SK-N-SH treated with all-trans-retinoic acid at 6 μM for 48 hours (cell line): ENCODE results near the gene ANKRD40CL.

Experiments used
- ATAC-seq: fragments of 200-7000 bp; cut with Tn5 transposase; 3 replicates; pipeline ENCODE4 v1.9.1; 2020; ENCODE audit warnings: mild to moderate bottlenecking, moderate library complexity
- ARNTL ChIP-seq: fragments of 450-650 bp; formaldehyde crosslinking; IDR thresholded peaks from 2 replicates; pipeline ENCODE4 v1.5.0; 2020; ENCODE audit warnings: low read depth, mild to moderate bottlenecking, moderate library complexity, borderline replicate concordance
- CSDC2 ChIP-seq: fragments of 250-450 bp; sonication (Bioruptor Pico); IDR thresholded peaks from 2 replicates; pipeline ENCODE4 v1.5.0; 2020; ENCODE audit warnings: mild to moderate bottlenecking, moderate library complexity
- ESRRG ChIP-seq: fragments of 250-450 bp; sonication (Bioruptor Pico); IDR thresholded peaks from 2 replicates; pipeline ENCODE4 v1.6.1; 2021; ENCODE audit warnings: mild to moderate bottlenecking
- ISL1 ChIP-seq: fragments of 250-450 bp; sonication (Bioruptor Pico); IDR thresholded peaks from 2 replicates; pipeline ENCODE4 v2.1.2; 2022; ENCODE audit warnings: mild to moderate bottlenecking, moderate library complexity
- PPARA ChIP-seq: fragments of 250-450 bp; sonication (Bioruptor Pico); IDR thresholded peaks from 2 replicates; pipeline ENCODE4 v1.5.0; 2020; ENCODE audit warnings: mild to moderate bottlenecking, borderline replicate concordance
- SNAI2 ChIP-seq: fragments of 250-450 bp; sonication (Bioruptor Pico); IDR thresholded peaks from 2 replicates; pipeline ENCODE4 v1.5.0; 2020; ENCODE audit warnings: mild to moderate bottlenecking, moderate library complexity
- TOX ChIP-seq: fragments of 250-450 bp; sonication (Bioruptor Pico); IDR thresholded peaks from 2 replicates; pipeline ENCODE4 v1.8.0; 2021; ENCODE audit warnings: mild to moderate bottlenecking, moderate library complexity, borderline replicate concordance
- TSHZ2 ChIP-seq: fragments of 250-450 bp; sonication (Bioruptor Pico); IDR thresholded peaks from 2 replicates; pipeline ENCODE4 v1.5.0; 2020; ENCODE audit warnings: mild to moderate bottlenecking, moderate library complexity
- ZC3H10 ChIP-seq: fragments of 250-450 bp; sonication (Bioruptor Pico); IDR thresholded peaks from 2 replicates; pipeline ENCODE4 v1.5.1; 2021; ENCODE audit warnings: mild to moderate bottlenecking, moderate library complexity
- ZFP3 ChIP-seq: fragments of 250-450 bp; sonication (Bioruptor Pico); IDR thresholded peaks from 2 replicates; pipeline ENCODE4 v1.5.0; 2020; ENCODE audit warnings: mild to moderate bottlenecking, moderate library complexity
- ZFP30 ChIP-seq: fragments of 450-650 bp; formaldehyde crosslinking; IDR thresholded peaks from 2 replicates; pipeline ENCODE4 v1.5.0; 2022; ENCODE audit warnings: mild to moderate bottlenecking, moderate library complexity
- ZNF565 ChIP-seq: fragments of 450-650 bp; formaldehyde crosslinking; conservative IDR thresholded peaks from 2 replicates; pipeline ENCODE4 v1.5.0; 2020; ENCODE audit warnings: low read depth, mild to moderate bottlenecking, moderate library complexity
- ZNF70 ChIP-seq: fragments of 450-650 bp; formaldehyde crosslinking; IDR thresholded peaks from 2 replicates; pipeline ENCODE4 v1.5.0; 2020; ENCODE audit warnings: mild to moderate bottlenecking, moderate library complexity
- ZNF8 ChIP-seq: fragments of 450-650 bp; formaldehyde crosslinking; IDR thresholded peaks from 2 replicates; pipeline ENCODE4 v1.5.0; 2020; ENCODE audit warnings: mild to moderate bottlenecking, moderate library complexity
- TF ChIP-seq, protein P1 (sequence below): fragments of 250-450 bp; sonication (Bioruptor Pico); IDR thresholded peaks from 2 replicates; pipeline ENCODE4 v1.5.1; 2020; ENCODE audit warnings: low read depth, mild to moderate bottlenecking, moderate library complexity
- TF ChIP-seq, protein P2 (sequence below): fragments of 250-450 bp; sonication (Bioruptor Pico); IDR thresholded peaks from 2 replicates; pipeline ENCODE4 v1.8.0; 2020; ENCODE audit warnings: mild to moderate bottlenecking, moderate library complexity, borderline replicate concordance
- TF ChIP-seq, protein P3 (sequence below): fragments of 250-450 bp; sonication (Bioruptor Pico); IDR thresholded peaks from 2 replicates; pipeline ENCODE4 v1.5.1; 2021; ENCODE audit warnings: mild to moderate bottlenecking, moderate library complexity

ANKRD40CL gene

DNA sequence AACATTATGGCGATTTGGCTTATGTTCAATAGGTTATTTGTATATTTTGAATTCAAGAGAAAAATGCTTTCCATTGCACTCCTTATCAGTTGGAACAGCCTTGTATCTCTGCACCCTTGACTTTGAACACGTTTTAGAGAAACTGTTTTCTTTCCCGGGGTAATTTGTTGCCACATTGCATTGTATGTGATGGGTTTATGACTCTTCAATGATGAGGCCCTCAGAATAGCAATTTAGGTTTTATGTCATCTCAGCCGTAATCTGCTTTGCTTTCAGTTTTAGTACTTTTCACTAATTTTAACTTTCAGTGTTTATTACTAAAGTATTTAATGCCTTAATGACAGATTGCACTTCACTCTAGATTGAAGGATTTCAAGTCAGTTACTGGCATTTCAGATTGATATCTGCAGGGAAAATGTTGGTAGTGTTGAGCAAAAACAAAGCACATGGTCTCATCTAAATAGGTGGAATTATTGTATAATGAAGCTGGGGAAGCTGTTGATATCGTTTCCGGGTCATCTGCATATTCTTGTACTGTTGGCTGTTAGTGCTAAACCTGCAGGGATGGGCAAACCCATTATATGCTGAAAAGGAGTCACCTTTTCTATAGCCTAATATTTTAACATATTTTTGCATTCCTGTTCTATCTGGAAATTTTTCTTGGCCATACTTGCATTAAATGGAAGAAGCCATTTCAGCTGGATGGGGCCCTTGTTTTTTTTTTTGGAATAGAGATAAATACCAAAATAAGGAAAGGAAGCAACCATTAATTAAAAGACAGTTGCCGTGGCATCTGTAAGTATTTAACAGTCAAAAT is 45.9 kb downstream of the ANKRD40CL start:
- no peak for ATAC-seq
- TF ChIP-seq, protein P1, sequence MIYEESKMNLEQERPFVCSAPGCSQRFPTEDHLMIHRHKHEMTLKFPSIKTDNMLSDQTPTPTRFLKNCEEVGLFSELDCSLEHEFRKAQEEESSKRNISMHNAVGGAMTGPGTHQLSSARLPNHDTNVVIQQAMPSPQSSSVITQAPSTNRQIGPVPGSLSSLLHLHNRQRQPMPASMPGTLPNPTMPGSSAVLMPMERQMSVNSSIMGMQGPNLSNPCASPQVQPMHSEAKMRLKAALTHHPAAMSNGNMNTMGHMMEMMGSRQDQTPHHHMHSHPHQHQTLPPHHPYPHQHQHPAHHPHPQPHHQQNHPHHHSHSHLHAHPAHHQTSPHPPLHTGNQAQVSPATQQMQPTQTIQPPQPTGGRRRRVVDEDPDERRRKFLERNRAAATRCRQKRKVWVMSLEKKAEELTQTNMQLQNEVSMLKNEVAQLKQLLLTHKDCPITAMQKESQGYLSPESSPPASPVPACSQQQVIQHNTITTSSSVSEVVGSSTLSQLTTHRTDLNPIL, result no peak
- no peak for TF ChIP-seq SNAI2 (CRISPR knock-in tag)
- TF ChIP-seq ARNTL (CRISPR knock-in tag), result no peak
- TF ChIP-seq, protein P2, sequence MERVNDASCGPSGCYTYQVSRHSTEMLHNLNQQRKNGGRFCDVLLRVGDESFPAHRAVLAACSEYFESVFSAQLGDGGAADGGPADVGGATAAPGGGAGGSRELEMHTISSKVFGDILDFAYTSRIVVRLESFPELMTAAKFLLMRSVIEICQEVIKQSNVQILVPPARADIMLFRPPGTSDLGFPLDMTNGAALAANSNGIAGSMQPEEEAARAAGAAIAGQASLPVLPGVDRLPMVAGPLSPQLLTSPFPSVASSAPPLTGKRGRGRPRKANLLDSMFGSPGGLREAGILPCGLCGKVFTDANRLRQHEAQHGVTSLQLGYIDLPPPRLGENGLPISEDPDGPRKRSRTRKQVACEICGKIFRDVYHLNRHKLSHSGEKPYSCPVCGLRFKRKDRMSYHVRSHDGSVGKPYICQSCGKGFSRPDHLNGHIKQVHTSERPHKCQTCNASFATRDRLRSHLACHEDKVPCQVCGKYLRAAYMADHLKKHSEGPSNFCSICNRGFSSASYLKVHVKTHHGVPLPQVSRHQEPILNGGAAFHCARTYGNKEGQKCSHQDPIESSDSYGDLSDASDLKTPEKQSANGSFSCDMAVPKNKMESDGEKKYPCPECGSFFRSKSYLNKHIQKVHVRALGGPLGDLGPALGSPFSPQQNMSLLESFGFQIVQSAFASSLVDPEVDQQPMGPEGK, result no peak
- TF ChIP-seq ZNF565 (CRISPR knock-in tag), result no peak
- TF ChIP-seq ZC3H10 (CRISPR knock-in tag), result no peak
- no peak for TF ChIP-seq ESRRG
- TF ChIP-seq CSDC2 (CRISPR knock-in tag), result no peak

- 0 out of 2 replicates have a peak, but pooled peaks have one; percentile 6 for TF ChIP-seq TSHZ2 (CRISPR knock-in tag)
- no peak for TF ChIP-seq ZFP30 (CRISPR knock-in tag)
- TF ChIP-seq, all 23 proteins: peak for 1
- peak; percentile 1; the same call in 1 of the 3 replicates for ATAC-seq
Observed at GRCh38 chr17:50719924-50720794, 47.2 kb downstream of the ANKRD40CL start.

GRCh38 chr17:50719144-50719923 is 48.0 kb downstream of the ANKRD40CL start, which contains the start of gene LUC7L3:
LUC7L3 (plus strand) TSS chr17:50719603; CDS start chr17:50719733, 130 bp downstream.
- peak; percentile 94 for ATAC-seq

More at GRCh38 chr17:50719144-50719923, 48.0 kb downstream of the ANKRD40CL start, which contains the start of gene LUC7L3:
- peak; percentile 50; the same call in 1 of the 2 replicates for TF ChIP-seq ZNF70
- TF ChIP-seq, protein P1, result no peak
- peak; percentile 10; the same call in 1 of the 2 replicates for TF ChIP-seq ARNTL (CRISPR knock-in tag)
- TF ChIP-seq PPARA, result 0 out of 2 replicates have a peak, but pooled peaks have one; percentile 33
- TF ChIP-seq ZC3H10 (CRISPR knock-in tag), result no peak
- TF ChIP-seq CSDC2 (CRISPR knock-in tag), result peak; percentile 95
- TF ChIP-seq SNAI2 (CRISPR knock-in tag), result peak; percentile 79; the same call in 1 of the 2 replicates
- TF ChIP-seq ZNF8 (CRISPR knock-in tag), result peak; percentile 37; the same call in 1 of the 2 replicates
- peak; percentile 80; the same call in 1 of the 2 replicates for TF ChIP-seq ZFP3
- no peak for TF ChIP-seq TOX (CRISPR knock-in tag)
- peak; percentile 59 for TF ChIP-seq TSHZ2 (CRISPR knock-in tag)
- TF ChIP-seq, protein P3, sequence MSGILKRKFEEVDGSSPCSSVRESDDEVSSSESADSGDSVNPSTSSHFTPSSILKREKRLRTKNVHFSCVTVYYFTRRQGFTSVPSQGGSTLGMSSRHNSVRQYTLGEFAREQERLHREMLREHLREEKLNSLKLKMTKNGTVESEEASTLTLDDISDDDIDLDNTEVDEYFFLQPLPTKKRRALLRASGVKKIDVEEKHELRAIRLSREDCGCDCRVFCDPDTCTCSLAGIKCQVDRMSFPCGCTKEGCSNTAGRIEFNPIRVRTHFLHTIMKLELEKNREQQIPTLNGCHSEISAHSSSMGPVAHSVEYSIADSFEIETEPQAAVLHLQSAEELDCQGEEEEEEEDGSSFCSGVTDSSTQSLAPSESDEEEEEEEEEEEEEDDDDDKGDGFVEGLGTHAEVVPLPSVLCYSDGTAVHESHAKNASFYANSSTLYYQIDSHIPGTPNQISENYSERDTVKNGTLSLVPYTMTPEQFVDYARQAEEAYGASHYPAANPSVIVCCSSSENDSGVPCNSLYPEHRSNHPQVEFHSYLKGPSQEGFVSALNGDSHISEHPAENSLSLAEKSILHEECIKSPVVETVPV (CRISPR knock-in tag), result no peak
- no peak for TF ChIP-seq ESRRG
- peak; percentile 2; the same call in 1 of the 2 replicates for TF ChIP-seq ISL1 (CRISPR knock-in tag)
